Kasumi-1 (cell line): Measurements from ENCODE around the gene ATAD3C.
"Not testable (repeated sequence)": the region's sequence is repeated elsewhere in the genome, so short reads cannot be mapped to it uniquely, and the experiment has no call there.

Experiments used
- DNase-seq, 2 experiments: peaks; one replicate each; lab custom pipeline; 2025; lab: John Stamatoyannopoulos, UW

ATAD3C gene

GRCh38 chr1:1472053-1472876, 22.8 kb downstream of the ATAD3C start:
- peak in 1 of 2 experiments; percentile 2 for DNase-seq

GRCh38 chr1:1476011-1476410, 26.5 kb downstream of the ATAD3C start:
- DNase-seq = peak; percentile 19 to 25

GRCh38 chr1:1477206-1477605, 27.7 kb downstream of the ATAD3C start:
- DNase-seq = no peak

DNA sequence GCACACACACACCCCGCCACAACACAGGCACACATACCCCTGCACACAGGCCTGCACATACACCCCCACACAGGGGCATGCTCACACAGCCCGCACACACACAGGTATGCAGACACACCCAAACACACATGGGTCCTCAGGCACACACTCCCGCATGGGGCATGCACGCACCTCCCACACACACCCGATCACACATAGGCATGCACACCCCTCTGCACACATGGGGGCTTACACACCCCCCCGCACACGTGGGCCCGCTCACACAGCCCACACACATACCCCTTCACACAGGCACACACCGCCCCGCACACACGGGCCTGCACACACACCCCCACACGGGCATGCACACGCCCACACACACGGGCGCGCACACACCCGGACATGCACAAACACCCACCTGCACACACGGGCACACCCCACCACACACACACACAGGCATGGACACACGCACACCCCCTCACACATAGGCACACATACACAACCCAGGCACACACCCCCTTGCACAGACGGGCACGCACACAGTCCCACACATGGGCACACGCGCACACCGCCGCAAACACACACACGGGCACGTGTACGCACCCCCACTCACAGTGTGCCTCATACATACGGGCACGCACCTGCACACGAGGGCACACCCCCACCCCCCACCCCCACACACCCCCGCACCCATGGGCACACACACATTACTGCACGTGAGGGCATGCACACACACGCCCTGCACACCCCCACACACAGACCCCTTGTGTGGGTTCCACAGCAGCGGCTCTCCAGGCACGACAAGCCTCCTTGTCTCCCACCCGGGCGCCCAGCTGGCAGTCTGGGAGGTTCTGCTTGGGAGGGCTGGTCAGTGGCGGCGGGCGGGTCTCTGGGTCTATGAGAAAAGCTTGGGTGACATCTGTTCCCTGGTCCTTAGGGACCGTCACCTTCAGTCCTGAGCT, 30.3 kb downstream of the ATAD3C start:
- DNase-seq = no peak

DNA sequence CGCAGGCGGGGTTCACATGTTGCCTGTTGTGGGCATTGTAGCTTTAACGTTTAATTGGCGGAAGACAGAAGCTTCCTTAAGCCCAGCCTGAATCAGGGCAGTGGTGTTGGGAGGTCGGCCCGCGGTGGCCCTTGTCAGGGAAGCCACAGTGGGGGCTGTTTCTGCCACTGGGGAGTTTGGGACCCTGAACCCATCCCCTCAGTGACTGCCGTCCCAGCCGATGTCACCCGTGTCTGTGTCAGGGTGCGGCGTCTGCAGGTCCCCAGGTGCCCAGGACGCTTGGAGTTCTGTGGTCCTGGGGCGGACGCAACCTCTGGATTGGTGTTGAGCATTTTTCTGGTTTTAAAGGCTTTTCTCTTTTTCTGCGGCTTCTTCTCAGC, 31.0 kb downstream of the ATAD3C start:
- DNase-seq = not testable (repeated sequence)

- not testable (repeated sequence) for DNase-seq
Observed at GRCh38 chr1:1481811-1482210, 32.3 kb downstream of the ATAD3C start.

DNA sequence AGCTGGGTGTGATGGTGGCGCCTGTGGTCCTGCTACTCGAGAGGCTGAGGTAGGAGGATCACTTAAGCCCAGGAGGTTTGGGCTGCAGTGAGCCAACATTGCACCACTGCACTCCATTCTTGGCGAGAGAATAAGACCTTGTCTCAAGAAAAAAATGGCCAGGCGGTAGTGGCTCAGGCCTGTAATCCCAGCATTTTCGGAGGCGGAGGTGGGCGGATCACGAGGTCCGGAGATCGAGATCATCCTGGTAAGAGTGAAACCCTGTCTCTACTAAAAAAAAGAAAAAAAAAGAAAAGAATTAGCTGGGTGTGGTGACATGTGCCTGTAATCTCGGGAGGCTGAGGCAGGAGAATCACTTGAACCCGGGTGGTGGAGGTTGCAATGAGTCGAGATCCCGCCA, 33.4 kb downstream of the ATAD3C start:
- no peak for DNase-seq

DNA sequence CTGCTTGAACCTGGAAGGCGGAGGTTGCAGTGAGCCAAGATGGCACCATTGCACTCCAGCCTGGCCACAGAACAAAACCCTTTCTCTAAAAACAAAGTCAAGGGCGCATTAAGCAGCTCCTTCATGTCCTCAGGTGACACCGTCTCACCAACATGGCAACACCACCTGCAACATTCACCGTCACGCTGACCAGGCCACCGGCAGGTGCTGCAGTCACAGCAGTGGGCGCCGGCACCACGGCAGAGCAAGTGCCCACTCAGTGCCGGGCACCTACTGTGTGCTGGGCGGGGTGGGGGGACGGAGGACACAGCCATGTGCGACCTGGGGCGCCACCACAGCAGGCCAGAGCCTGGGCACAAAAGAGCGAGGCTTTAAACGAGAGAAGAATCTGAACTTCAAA, 34.2 kb downstream of the ATAD3C start:
- DNase-seq = no peak

DNA sequence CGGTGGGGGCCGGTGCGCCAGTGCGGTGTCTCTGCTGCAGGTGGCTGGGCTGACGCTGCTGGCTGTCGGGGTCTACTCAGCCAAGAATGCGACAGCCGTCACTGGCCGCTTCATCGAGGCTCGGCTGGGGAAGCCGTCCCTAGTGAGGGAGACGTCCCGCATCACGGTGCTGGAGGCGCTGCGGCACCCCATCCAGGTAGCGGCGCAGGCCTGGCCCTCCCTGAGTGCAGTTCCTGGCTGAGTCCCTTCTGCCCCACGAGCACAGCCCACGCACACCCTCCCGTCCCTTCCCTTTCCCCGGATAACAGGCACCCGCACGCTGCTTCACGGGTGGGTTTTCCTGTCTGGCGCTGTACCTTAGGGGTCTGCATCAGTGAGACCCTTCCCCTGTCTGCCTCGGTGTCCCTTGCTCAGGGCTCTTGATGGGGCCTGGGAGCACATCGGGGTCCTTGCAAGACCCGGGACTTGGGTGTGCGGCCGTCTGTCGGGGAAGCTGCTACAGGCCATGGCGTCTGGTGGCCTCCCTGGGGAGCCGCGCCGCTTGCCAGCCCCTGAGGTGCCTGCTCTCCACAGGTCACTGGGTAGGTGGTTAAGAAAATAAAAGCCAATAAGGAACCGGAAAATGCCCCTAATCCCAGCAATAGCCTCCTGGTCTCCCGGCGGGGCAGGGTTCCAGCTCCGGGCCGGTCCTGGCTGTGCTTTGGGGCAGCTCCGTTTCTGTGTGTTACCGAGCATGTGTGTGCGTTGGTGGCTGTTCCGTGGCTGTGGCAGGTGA, 35.7 kb downstream of the ATAD3C start:
- not testable (repeated sequence) for DNase-seq

DNA sequence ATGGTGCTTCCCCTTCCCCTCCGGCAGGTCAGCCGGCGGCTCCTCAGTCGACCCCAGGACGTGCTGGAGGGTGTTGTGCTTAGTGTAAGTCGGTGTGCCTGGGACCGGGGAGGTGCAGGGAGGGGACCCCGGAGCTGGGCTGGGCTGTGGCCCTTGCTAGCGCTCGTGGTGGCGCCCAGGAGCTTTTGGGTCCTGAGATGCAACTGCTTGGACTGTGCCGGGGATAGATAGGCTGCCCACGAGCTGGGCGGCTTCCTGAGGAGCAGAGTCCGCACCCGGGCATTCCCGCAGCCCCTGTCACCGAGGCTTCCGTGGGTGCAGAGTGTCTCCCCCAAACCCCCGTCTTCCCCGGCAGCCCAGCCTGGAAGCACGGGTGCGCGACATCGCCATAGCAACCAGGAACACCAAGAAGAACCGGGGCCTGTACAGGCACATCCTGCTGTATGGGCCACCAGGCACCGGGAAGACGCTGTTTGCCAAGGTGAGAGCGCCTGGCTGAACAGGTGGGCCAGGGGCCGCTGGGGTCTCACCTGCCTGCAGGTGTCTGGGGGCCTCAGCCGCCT, 36.3 kb downstream of the ATAD3C start:
- not testable (repeated sequence) for DNase-seq

DNA sequence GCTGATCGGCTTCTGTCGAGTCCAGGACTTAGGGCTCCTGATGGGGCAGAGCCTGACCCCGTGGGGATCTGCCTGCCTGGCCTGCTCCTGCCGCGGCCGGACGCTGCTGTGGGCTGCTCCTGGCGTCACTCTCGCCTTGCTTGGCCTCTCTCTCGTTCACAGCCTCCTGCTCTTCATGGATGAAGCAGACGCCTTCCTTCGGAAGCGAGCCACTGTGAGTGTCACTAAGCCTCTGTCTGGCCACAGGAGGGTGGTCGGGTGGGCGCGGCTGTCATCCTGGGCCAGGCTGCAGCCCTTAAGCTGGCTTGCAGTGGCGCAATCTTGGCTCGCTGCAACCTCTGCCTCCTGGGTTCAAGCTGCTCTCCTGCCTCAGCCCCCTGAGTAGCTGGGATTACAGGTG, 38.2 kb downstream of the ATAD3C start:
- no peak for DNase-seq

DNA sequence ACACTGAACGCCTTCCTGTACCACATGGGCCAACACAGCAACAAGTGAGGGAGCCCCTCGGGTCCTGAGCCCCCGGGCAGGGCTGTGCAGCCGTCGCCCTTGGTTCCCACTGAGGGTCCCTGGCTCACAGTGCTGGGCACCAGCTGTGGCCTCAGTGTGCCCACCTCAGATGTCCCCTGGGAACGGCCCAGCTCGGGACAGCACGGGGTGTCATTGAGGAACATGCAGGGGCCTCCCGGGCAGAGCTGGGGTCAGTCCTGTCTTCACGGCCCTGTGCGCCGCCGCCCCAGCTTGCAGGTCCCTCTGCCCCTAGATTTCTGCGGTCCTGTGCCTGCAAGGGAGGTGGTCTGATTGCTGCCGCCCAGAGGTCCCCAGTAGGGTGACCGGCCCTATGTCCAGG, 39.7 kb downstream of the ATAD3C start:
- DNase-seq = no peak

DNA sequence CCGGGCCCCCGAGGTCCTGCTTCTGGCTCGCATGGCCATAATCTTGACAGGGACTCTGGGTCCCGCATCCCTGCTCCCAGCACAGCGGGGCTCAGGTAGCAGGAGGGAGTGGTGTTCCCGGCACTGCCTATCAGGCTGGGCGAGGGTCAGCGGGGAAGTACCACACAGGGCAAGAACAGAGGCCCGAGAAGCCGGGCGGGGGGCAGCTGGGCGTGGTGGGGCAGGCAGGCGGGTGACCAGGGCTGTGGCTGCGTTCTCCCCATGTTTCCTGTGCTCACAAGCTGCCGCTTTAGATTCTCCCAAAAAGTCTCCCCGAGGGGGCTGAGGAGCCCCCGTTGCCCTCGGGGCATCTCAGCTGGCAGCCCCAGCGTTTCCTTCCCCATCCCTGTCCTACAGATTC, 40.4 kb downstream of the ATAD3C start:
- no peak for DNase-seq

GRCh38 chr1:1490633-1491230, 41.2 kb downstream of the ATAD3C start:
- DNase-seq = no peak

GRCh38 chr1:1491601-1492000, 42.1 kb downstream of the ATAD3C start:
- DNase-seq = no peak

DNA sequence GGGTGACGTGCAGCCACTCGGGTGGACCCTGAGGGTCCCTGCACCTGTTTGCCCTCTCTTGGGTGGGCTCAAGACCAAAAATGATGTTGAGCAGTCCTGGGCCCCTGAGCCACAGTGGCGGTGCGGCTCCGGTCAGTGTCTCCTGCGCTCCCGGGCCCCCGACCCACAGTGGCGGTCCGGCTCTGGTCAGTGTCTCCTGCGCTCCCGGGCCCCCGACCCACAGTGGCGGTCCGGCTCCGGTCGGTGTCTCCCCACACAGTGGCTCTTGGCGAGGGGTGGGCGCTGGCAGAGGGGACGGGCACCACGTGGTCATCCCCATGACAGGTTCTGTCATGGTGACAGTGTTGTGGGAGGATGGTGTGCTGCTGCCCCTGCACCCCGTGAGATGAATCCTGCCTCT, 44.8 kb downstream of the ATAD3C start:
- DNase-seq = not testable (repeated sequence)

DNA sequence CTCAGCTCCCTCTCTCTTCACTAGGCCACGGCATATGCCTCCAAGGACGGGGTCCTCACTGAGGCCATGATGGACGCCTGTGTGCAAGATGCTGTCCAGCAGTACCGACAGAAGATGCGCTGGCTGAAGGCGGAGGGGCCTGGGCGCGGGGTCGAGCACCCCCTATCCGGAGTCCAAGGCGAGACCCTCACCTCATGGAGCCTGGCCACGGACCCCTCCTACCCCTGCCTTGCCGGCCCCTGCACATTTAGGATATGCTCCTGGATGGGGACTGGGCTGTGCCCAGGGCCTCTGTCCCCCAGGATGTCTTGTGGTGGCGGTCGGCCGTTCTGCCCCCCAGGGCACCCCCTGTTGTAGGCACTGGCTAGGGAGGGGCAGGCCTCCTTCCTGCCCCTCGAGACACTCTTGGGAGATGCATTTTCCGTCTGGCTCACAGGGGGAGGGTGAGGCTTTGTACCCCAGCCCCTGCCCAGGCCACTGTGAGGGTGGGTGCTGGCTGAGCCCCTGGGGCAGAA, 46.0 kb downstream of the ATAD3C start:
- not testable (repeated sequence) for DNase-seq

GRCh38 chr1:1504777-1505365, 55.4 kb downstream of the ATAD3C start:
- peak; percentile 69 to 71 for DNase-seq

- DNase-seq = peak; percentile 44 to 51
Observed at GRCh38 chr1:1505366-1505798, 55.9 kb downstream of the ATAD3C start.

DNA sequence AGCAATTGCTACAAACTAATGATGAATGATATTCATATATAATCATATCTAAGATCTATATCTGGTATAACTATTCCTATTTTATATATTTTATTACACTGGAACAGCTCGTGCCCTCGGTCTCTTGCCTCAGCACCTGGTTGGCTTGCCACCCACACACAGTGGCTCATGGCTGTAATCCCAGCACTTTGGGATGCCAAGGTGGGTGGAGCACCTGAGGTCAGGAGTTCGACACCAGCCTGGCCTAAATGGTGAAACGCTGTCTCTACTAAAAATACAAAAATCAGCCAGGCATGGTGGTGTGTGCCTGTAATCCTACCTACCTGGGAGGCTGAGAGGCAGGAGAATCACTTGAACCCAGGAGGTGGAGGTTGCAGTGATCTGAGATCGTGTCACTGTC, 56.3 kb downstream of the ATAD3C start:
- not testable (repeated sequence) for DNase-seq

GRCh38 chr1:1507305-1507704, 57.8 kb downstream of the ATAD3C start:
- DNase-seq = no peak
